GM19452 (cell line): ENCODE results near the gene UPP2.

Source experiments
- ATAC-seq: cut with Tn5 transposase; IDR thresholded peaks from one replicate; pipeline ENCODE4 v1.9.1; 2021; ENCODE audit not compliant: unreplicated experiment

UPP2 gene

GRCh38 chr2:158135096-158135495, 33.4 kb downstream of the UPP2 start:
- ATAC-seq = no peak

- ATAC-seq = no peak
These were observed 36.6 kb downstream of the UPP2 start for GRCh38 chr2:158138255-158138654.

GRCh38 chr2:158140201-158140600, 38.5 kb downstream of the UPP2 start:
- ATAC-seq = no peak

- ATAC-seq = no peak
These were observed 40.5 kb downstream of the UPP2 start for GRCh38 chr2:158142165-158142564.

- no peak for ATAC-seq
These were observed 41.1 kb downstream of the UPP2 start for GRCh38 chr2:158142568-158143332.

- no peak for ATAC-seq
These were observed 42.2 kb downstream of the UPP2 start for GRCh38 chr2:158143703-158144360.

- ATAC-seq = no peak
These were observed 43.4 kb downstream of the UPP2 start for GRCh38 chr2:158144914-158145625.

- no peak for ATAC-seq
These were observed 51.8 kb downstream of the UPP2 start for GRCh38 chr2:158153270-158154015.

- no peak for ATAC-seq
These were observed 52.9 kb downstream of the UPP2 start for GRCh38 chr2:158154596-158154995.

GRCh38 chr2:158172719-158173118, 71.0 kb downstream of the UPP2 start:
- ATAC-seq = no peak

GRCh38 chr2:158174495-158174894, 72.8 kb downstream of the UPP2 start:
- ATAC-seq = no peak

- ATAC-seq = no peak
These were observed 73.3 kb downstream of the UPP2 start for GRCh38 chr2:158174956-158175355.

- ATAC-seq = no peak
These were observed 77.0 kb downstream of the UPP2 start for GRCh38 chr2:158178646-158179045.

GRCh38 chr2:158179660-158180059, 78.0 kb downstream of the UPP2 start:
- ATAC-seq = no peak

GRCh38 chr2:158181171-158181570, 79.5 kb downstream of the UPP2 start:
- no peak for ATAC-seq

GRCh38 chr2:158182676-158183295, 81.1 kb downstream of the UPP2 start:
- no peak for ATAC-seq

GRCh38 chr2:158184001-158184400, 82.3 kb downstream of the UPP2 start:
- no peak for ATAC-seq

GRCh38 chr2:158184556-158185343, 83.1 kb downstream of the UPP2 start:
- ATAC-seq = no peak
